CD4-positive, alpha-beta T cell (primary cell): ENCODE results near the gene GPBP1. TPM values are rescaled to one million over a fixed set of nuclear protein-coding genes. Genes with fewer than 3 reads are reported as not detected.

Experiments used
- ATAC-seq: fragments of 200-7000 bp; cut with Tn5 transposase; one replicate; pipeline ENCODE4 v1.10.0; 2022; ENCODE audit warnings: mild to moderate bottlenecking; ENCODE audit not compliant: poor library complexity
- CTCF ChIA-PET: fragments of 350-600 bp; sonication (Branson Sonifier 250); formaldehyde crosslinking; loops from one replicate; lab custom pipeline; 2021; ENCODE audit warnings: antibody characterized with exemption, inconsistent platforms; lab: Charles Lee
- POLR2A ChIA-PET: fragments of 350-600 bp; sonication (Branson Sonifier 250); formaldehyde crosslinking; loops from one replicate; lab custom pipeline; 2021; ENCODE audit warnings: antibody characterized with exemption, inconsistent platforms; lab: Charles Lee
- DNase-seq, 14 experiments: peaks; one replicate each; pipeline ENCODE4 v3.0.0-alpha.2; 2013 to 2020; ENCODE audit warnings: mixed read lengths in 2 of 14
- H3K27ac ChIP-seq, 2 donors: one replicate each; pipeline versions ENCODE4 v1.5.1 to v1.7.0; 2013; ENCODE audit warnings: low read length in 2 of 2, low read depth in 1 of 2, mild to moderate bottlenecking in 1 of 2
- H3K27me3 ChIP-seq, 2 experiments: 1 replicate in 1 of 2; 2 replicates in 1 of 2; pipeline versions ENCODE4 v1.6.1 to v1.7.0; 2013; ENCODE audit warnings: low read length in 2 of 2, control low read depth in 1 of 2, mild to moderate bottlenecking in 1 of 2, moderate library complexity in 1 of 2; ENCODE audit not compliant: insufficient read depth in 2 of 2, control insufficient read depth in 1 of 2
- H3K36me3 ChIP-seq: one replicate; pipeline ENCODE4 v1.6.1; 2013; ENCODE audit warnings: low read length, control low read depth; ENCODE audit not compliant: insufficient read depth
- H3K4me1 ChIP-seq: one replicate; pipeline ENCODE4 v1.6.1; 2013; ENCODE audit warnings: low read length, control low read depth; ENCODE audit not compliant: insufficient read depth
- H3K4me3 ChIP-seq: one replicate; pipeline ENCODE4 v1.5.1; 2013; ENCODE audit warnings: mild to moderate bottlenecking, low read length, moderate library complexity
- H3K9me3 ChIP-seq, 2 experiments: 1 replicate in 1 of 2; 2 replicates in 1 of 2; pipeline versions ENCODE4 v1.6.1 to v1.7.0; 2013; ENCODE audit warnings: low read length in 2 of 2, mild to moderate bottlenecking in 2 of 2, control low read depth in 1 of 2, moderate library complexity in 1 of 2; ENCODE audit not compliant: control insufficient read depth in 1 of 2, insufficient read depth in 1 of 2
- H3K27ac Mint-ChIP-seq: one replicate; pipeline ENCODE4 v1.8.0; 2020; ENCODE audit warnings: mixed read lengths
- H3K27me3 Mint-ChIP-seq: one replicate; pipeline ENCODE4 v1.8.0; 2021; ENCODE audit warnings: mixed read lengths
- H3K36me3 Mint-ChIP-seq: one replicate; pipeline ENCODE4 v1.8.0; 2021; ENCODE audit warnings: low read depth, mixed read lengths
- H3K4me1 Mint-ChIP-seq: one replicate; pipeline ENCODE4 v1.8.0; 2021; ENCODE audit warnings: low read depth, mixed read lengths
- H3K4me3 Mint-ChIP-seq: one replicate; pipeline ENCODE4 v1.8.0; 2020; ENCODE audit warnings: mild to moderate bottlenecking, mixed read lengths
- H3K9me3 Mint-ChIP-seq: one replicate; pipeline ENCODE4 v1.8.0; 2020; ENCODE audit warnings: mixed read lengths
- intact Hi-C, 2 experiments: fragments of 100-400 bp; cut with DNase I in 1 of 2; cut with micrococcal nuclease in 1 of 2; formaldehyde crosslinking; loops; one replicate each; pipeline versions ENCODE4 v1.15.1 to v1.9.0; 2023 to 2025; cut with DNase I, micrococcal nuclease
- total RNA-seq, 174 experiments: library from RNA in 2 of 174; stranded (reverse) in 2 of 174; gene quantifications; one replicate each; pipeline ENCODE4 v1.2.3 and lab custom pipeline; 2021 to 2026
- TF ChIP-seq, protein P1 (sequence below): fragments of 200-600 bp; IDR thresholded peaks from one replicate; pipeline ENCODE4 v1.8.0; 2022; ENCODE audit warnings: antibody characterized with exemption, mild to moderate bottlenecking

GPBP1 gene
- total RNA-seq, 2 experiments from 2014 or later: 136 to 137 TPM

DNA sequence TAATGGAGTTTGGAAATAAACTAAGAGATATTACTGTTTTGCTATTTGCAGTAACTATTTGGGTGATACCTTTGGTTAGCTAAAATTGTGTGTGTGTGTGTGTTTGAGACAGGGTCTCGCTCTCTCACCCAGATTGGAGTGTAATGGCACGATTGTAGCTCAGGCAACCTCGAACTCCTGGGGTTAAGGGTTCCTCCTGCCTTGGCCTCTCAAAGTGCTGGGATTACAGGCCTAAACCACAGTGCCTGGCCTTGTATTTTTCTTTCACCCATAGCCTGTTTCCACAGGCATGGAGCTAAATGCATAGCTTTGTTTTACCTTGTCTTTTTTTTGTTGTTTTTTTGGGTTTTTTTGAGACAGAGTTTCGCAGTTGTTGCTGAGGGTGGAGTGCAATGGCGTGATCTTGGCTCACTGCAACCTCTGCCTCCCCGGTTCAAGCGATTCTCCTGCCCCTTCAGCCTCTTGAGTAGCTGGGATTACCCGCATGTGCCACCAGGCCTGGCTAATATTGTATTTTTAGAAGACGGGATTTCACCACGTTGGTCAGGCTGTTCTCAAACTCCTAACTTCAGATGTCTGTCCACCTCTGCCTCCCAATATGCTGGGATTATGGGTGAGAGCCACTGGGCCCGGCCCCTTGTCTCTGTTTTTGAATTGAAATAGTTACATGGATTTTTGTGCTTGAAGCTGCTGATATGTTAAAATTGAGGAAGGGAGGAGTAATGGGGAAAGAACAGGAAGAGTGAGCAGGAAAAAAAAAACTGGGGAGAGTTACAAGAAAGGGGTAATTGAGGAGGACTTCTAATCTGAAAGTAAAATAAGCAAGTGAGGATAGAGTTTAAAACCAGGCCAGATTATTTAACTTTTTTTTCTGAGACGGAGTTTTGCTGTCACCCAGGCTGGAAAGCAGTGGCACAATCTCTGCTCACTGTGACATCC is 5.7 kb downstream of the GPBP1 start:
- H3K4me3 Mint-ChIP-seq: peak overlapping the region; percentile 98
- peak overlapping the region in 1 of 2 donors; percentile 3 for H3K27ac ChIP-seq
- H3K27ac Mint-ChIP-seq: peak overlapping the region; percentile 96
- intact Hi-C loops: loop anchor here (2.0 to 10.0 kb wide), 3 partner anchors 15 to 1645 kb away; partner anchors contain the start of genes IL6ST (in 2 of the 2) and PLPP1 (in 1 of the 2)
- H3K36me3 ChIP-seq: peaks cover 22% of the 10 kb centered on the region
- POLR2A ChIA-PET: no interaction called here
- H3K27me3 Mint-ChIP-seq: no peaks in the 10 kb centered on the region
- peaks cover 84% of the 10 kb centered on the region for H3K36me3 Mint-ChIP-seq
- peaks cover 62% of the 10 kb centered on the region for H3K4me1 ChIP-seq
- H3K9me3 Mint-ChIP-seq: no peaks in the 10 kb centered on the region
- DNase-seq (no peak), ATAC-seq (no peak)
- peaks cover 72% of the 10 kb centered on the region for H3K4me1 Mint-ChIP-seq
- H3K4me3 ChIP-seq: peak overlapping the region; percentile 91
- CTCF ChIA-PET: interaction anchor here (0.8 kb wide), 1 partner anchor 13 kb away, joined by 5 read pairs; no protein-coding TSS in a partner anchor
- no peaks in the 10 kb centered on the region for H3K27me3 ChIP-seq
- TF ChIP-seq, protein P1, sequence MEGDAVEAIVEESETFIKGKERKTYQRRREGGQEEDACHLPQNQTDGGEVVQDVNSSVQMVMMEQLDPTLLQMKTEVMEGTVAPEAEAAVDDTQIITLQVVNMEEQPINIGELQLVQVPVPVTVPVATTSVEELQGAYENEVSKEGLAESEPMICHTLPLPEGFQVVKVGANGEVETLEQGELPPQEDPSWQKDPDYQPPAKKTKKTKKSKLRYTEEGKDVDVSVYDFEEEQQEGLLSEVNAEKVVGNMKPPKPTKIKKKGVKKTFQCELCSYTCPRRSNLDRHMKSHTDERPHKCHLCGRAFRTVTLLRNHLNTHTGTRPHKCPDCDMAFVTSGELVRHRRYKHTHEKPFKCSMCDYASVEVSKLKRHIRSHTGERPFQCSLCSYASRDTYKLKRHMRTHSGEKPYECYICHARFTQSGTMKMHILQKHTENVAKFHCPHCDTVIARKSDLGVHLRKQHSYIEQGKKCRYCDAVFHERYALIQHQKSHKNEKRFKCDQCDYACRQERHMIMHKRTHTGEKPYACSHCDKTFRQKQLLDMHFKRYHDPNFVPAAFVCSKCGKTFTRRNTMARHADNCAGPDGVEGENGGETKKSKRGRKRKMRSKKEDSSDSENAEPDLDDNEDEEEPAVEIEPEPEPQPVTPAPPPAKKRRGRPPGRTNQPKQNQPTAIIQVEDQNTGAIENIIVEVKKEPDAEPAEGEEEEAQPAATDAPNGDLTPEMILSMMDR: no peak
- no peaks in the 10 kb centered on the region for H3K9me3 ChIP-seq

DNA sequence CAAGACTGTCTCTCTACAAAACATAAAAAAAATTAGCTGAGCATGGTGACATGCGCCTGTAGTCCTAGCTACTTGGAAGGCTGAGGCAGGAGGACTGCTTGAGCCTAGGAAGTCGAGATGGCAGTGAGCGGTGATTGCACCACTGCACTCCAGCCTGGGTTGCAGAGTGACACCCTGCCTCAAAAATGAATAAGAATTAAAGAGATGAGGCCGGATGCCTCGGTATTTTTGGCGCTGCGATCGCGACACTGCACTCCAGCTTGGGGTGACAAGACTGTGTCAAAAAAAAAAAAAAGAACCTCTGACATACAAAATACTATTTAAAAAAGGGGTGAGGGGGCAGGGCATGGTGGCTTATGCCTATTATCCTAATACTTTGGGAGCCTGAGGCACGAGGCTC is 7.3 kb downstream of the GPBP1 start:
- peaks cover 76% of the 10 kb centered on the region for H3K4me1 ChIP-seq
- no peaks in the 10 kb centered on the region for H3K27me3 Mint-ChIP-seq
- H3K4me3 Mint-ChIP-seq: peak overlapping the region; percentile 98
- CTCF ChIA-PET: no interaction called here
- no peaks in the 10 kb centered on the region for H3K27me3 ChIP-seq
- H3K27ac Mint-ChIP-seq: peak overlapping the region; percentile 96
- POLR2A ChIA-PET: no interaction called here
- intact Hi-C loops: no loop called here
- DNase-seq (peak in 8 of 14 experiments; percentile 16 to 52 (median 32)), ATAC-seq (peak; percentile 54)
- peak overlapping the region; percentile 28 for H3K4me3 ChIP-seq
- peaks cover 82% of the 10 kb centered on the region for H3K36me3 Mint-ChIP-seq
- H3K27ac ChIP-seq: no peak overlapping the region
- peaks cover 79% of the 10 kb centered on the region for H3K4me1 Mint-ChIP-seq
- TF ChIP-seq, protein P1: no peak
- H3K9me3 Mint-ChIP-seq: no peaks in the 10 kb centered on the region
- H3K9me3 ChIP-seq: no peaks in the 10 kb centered on the region
- peaks cover 26% of the 10 kb centered on the region for H3K36me3 ChIP-seq

DNA sequence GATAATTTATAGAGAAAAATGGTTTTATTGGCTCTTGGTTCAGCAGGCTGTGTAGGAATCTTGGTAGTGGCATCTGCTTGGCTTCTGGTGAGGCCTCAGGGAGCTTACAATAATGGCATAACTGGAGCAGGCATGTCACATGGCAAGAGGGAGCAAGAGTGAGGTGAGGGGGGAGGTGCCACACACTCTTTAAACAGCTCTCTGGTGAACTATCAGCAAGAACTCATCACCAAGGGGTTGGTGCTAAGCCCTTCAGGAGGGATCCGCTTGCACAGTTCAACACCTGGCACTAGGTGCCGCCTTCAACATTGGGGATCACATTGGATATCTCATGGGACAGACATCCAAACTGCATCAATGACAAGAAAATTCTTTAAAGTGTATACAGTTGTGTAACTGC is 10.5 kb downstream of the GPBP1 start:
- Mint-ChIP-seq H3K27me3 (no peaks in the 10 kb centered on the region), H3K36me3 (peaks cover 67% of the 10 kb centered on the region), H3K27ac (peak overlapping the region; percentile 69), H3K4me3 (peak overlapping the region; percentile 78), H3K9me3 (no peaks in the 10 kb centered on the region), H3K4me1 (peaks cover 84% of the 10 kb centered on the region)
- Histone ChIP-seq H3K27me3 (no peaks in the 10 kb centered on the region), H3K27ac (no peak overlapping the region), H3K9me3 (no peaks in the 10 kb centered on the region), H3K4me1 (peaks cover 89% of the 10 kb centered on the region), H3K36me3 (peaks cover 20% of the 10 kb centered on the region), H3K4me3 (no peak overlapping the region)
- POLR2A ChIA-PET: interaction anchor here (0.5 to 1.7 kb wide), 2 partner anchors 11 to 13 kb away, joined by 4 to 5 read pairs; no protein-coding TSS in a partner anchor
- ATAC-seq (no peak), DNase-seq (no peak)
- TF ChIP-seq, protein P1: no peak
- intact Hi-C loops: no loop called here
- CTCF ChIA-PET: no interaction called here
